Keratinocyte (primary cell): Measurements from ENCODE around the gene PHLPP2.

Source experiments
- EZH2 ChIP-seq: IDR thresholded peaks from one replicate; pipeline ENCODE4 v1.6.1; 2012; ENCODE audit warnings: inconsistent platforms, mild to moderate bottlenecking, low read length, moderate library complexity
- TF ChIP-seq, protein P1 (sequence below), 3 experiments: IDR thresholded peaks in 1 of 3; conservative IDR thresholded peaks in 1 of 3; optimal IDR thresholded peaks in 1 of 3; 2 replicates in 2 of 3; 3 replicates in 1 of 3; pipeline versions ENCODE3 to v1.5.1; 2011; ENCODE audit warnings: low read length in 3 of 3, mild to moderate bottlenecking in 3 of 3, moderate library complexity in 2 of 3, control low read depth in 1 of 3, inconsistent platforms in 1 of 3; ENCODE audit not compliant: insufficient read depth in 2 of 3; ENCODE audit errors: extremely low read depth in 1 of 3

DNA sequence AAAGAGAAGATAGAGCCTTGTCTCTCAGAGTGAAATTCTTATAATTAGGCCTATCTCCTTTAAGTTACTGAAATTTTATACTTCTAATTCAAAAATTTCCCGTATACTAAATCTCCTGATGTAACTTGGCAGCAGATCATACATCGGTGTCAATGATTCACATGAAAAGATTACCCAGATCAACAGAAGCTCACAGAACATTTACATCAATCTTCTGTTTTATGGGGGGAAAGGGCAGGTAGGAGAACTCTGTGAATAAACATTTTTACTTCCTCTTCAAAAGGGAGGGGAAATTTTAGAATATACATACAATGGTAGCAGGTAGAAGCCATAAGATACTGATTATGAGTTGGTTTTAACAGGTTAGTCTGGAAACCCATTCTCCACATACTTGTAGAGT, 43.1 kb downstream of the PHLPP2 start:
- TF ChIP-seq, protein P1, sequence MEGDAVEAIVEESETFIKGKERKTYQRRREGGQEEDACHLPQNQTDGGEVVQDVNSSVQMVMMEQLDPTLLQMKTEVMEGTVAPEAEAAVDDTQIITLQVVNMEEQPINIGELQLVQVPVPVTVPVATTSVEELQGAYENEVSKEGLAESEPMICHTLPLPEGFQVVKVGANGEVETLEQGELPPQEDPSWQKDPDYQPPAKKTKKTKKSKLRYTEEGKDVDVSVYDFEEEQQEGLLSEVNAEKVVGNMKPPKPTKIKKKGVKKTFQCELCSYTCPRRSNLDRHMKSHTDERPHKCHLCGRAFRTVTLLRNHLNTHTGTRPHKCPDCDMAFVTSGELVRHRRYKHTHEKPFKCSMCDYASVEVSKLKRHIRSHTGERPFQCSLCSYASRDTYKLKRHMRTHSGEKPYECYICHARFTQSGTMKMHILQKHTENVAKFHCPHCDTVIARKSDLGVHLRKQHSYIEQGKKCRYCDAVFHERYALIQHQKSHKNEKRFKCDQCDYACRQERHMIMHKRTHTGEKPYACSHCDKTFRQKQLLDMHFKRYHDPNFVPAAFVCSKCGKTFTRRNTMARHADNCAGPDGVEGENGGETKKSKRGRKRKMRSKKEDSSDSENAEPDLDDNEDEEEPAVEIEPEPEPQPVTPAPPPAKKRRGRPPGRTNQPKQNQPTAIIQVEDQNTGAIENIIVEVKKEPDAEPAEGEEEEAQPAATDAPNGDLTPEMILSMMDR (optimal IDR thresholded peaks at IDR 0.05 in 1 of 3, IDR thresholded peaks at IDR 0.05 in 1 of 3, conservative IDR thresholded peaks at IDR 0.05 in 1 of 3; ENCODE audit: extremely low read depth in 1 of 3, insufficient read depth in 2 of 3, low read length in 3 of 3) = no peak
- no peak for TF ChIP-seq EZH2
